HG03469 (cell line): ENCODE measurements around the gene IGF2BP1.

Experiments
- ATAC-seq: cut with Tn5 transposase; IDR thresholded peaks from one replicate; pipeline ENCODE4 v1.9.1; 2021; ENCODE audit warnings: mild to moderate bottlenecking, moderate library complexity, moderate number of reproducible peaks; ENCODE audit not compliant: unreplicated experiment

The IGF2BP1 gene

DNA sequence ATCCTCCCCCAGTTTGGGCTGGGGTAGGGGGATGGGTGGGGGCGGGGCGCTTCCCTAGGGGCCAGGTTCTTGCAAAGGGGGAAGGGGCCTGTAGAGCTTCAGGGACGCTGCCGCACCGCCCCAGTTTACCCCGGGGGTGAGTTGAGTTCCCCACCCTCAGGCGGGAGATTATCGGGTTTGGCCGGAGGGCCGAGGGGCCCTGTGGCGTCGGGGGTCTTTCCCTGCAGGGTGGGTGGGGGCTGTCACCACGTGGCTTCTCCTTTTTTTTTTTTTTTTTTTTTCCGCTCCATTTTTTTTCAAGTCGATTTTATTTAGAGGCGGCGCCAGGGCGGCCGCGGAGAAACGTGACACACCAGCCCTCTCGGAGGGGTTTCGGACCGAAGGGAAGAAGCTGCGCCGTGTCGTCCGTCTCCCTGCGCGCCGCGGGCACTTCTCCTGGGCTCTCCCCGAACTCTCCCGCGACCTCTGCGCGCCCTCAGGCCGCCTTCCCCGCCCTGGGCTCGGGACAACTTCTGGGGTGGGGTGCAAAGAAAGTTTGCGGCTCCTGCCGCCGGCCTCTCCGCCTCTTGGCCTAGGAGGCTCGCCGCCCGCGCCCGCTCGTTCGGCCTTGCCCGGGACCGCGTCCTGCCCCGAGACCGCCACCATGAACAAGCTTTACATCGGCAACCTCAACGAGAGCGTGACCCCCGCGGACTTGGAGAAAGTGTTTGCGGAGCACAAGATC is at the start of gene IGF2BP1:
Gene IGF2BP1, plus strand, starts transcription at position 283 of the 724 bp plus-strand sequence. Its CDS starts 361 bp downstream, at position 644.
- ATAC-seq: no peak

DNA sequence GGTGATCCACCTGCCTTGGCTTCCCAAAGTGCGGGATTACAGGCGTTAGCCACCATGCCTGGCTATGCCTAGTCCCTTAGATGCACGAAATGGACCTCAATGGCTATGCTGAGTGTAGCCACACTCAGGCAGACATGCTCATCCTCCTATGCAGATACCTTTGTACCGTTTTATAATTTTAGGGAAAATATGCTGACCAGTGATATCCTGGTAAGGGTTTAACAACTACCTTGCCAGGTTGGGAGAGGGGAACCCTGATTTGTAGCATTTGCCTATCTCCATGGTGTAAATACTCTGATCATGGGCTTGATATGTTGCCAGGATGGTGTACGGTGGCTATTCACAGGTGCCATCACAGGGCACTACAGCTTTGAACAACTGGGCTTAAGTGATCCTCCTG is 45.6 kb upstream of the IGF2BP1 start:
- ATAC-seq: no peak

- no peak for ATAC-seq
Measured at GRCh38 chr17:48952904-48953303, 44.3 kb upstream of the IGF2BP1 start.

DNA sequence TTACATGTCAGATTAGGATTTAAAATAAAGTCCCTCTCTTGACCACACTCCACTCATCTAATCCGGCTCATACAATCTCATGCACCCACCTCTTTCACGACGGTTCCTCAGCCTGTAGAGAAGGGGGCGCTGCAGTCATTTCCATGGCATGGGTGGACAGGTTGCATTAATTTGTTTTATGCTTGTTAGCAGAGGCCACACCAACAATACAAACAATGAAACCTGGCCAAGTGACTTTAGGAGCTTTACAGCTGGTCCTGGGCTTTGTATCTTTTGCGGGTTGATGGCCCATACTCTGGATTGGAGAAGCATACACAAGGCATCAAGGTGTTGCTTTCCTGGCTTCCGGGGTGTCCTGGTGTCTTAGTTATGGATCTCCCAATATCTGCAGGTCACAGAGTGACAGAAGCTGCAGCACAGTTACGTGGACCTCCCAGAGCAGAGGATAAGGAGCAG is 42.9 kb upstream of the IGF2BP1 start:
- no peak for ATAC-seq

DNA sequence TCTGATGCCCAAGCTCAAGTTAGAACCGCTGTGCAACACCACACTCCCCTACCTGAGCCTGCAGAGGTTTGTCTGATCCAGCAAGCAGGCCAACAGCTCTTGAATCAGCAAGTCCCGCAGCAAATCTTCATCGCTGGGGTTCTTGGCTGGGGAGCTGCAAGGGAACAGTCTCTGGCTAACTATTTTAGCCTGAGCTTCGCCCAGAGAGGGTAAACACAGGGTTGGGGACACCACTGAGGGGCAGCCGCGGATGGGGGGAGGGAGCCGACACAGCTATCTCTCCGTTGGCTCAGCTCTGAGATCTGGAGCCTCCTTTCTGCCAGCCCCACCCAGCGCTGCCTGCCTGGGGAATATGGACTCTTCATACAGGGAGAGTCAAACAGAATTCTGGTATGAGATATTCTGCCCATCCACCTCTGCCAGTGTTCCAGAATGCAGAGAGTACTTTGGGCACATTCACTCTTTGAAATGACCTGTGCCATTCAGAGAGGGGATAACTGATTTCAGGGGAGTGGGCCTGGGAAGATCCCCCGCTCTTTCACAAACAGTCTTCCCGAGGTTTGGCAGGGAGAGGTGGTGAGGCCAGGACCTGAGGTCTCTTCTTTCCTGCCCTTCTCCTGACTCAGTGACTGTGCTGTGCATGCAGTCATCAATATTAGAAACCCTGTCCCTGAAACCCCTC is 36.2 kb upstream of the IGF2BP1 start:
- ATAC-seq: no peak

- no peak for ATAC-seq
Measured at GRCh38 chr17:48961516-48962233, 35.5 kb upstream of the IGF2BP1 start.

DNA sequence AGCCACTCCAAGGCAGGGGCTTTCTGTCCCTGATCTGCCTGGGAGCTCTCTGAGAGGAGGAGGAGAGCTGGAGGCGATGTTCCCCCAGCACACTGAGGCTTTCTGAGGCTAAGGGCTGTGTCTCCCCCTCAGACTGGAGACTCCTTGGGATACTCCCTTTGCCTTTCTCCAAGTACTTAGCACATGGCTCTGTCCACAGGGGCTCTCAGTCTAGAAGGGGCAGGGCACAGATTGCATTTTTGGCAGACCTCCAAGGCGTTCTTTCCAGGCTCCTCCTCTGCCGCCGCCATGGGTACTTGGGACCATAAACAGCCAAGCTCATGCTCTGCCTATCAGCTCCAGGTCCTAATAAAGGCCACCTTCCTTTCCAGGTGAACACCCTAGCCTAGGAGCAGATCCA is 27.0 kb upstream of the IGF2BP1 start:
- no peak for ATAC-seq

- ATAC-seq: no peak
Measured at GRCh38 chr17:48970865-48971687, 26.1 kb upstream of the IGF2BP1 start.

DNA sequence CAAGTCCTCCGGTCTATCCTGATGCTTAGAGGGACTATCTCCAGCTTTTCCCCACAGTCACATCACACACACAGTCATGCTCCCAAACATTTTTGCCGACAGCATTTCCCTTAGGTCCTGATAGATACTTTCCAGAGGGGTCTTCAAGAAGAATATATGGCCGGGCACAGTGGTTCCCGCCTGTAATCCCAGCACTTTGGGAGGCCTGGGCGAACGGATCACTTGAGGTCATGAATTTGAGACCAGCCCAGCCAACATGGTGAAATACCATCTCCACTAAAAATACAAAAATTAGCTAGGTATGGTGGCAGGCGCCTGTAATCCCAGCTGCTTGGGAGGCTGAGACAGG is 24.5 kb upstream of the IGF2BP1 start:
- ATAC-seq: no peak

DNA sequence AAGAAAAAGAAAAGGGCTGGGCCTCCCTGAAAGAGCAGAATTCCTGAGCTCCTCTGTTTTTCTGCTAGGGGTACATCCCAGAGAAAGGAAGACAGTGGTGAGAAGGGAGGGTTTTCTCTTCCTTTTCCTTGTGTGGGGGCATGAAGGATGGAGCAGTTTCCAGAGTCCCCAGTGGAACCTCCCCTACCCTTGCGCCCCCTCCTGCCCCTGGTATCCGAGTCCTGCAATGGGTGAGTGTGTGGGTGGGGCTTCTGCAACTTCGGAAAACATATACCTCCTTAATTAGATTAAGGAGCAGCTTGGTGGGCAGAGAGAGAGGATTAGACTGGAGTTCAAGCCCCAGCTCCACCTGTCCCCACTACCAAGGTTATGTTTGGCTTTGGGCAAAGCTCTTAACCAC is 23.4 kb upstream of the IGF2BP1 start:
- no peak for ATAC-seq

GRCh38 chr17:48981927-48982539 is 15.2 kb upstream of the IGF2BP1 start:
- ATAC-seq: no peak

DNA sequence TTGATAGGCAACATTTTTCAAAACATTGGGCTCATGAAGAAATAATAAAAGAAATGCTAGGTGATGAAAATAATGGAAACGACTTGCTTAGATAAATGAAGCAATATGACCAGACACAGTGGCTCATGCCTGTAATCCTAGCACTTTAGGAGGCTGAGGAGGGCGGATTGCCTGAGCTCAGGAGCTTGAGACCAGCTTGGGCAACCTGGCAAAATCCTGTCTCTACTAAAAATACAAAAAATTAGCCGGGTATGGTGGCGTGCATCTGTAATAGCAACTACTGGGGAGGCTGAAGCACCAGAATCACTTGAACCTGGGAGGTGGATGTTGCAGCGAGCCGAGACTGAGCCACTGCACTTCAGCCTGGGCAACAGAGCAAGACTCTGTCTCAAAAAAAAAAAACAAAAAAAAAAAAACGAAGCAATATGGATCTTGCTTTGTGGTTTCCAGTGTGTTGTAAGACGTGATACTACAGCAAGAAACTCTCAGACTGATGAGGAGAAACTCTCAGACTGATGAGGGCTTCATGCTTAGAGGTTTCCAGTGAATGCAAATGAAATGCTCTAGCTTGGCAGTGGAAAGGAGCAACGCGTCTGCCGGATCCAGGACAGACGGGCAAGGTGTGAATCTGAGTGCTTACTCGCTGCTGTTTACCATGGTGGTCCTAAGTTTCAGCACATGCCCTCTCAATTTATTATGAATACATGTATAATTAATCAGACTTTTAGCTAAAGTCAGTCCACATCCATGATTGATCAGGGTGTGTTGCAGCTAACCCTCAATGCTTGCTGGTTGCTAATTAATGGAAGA is 11.5 kb upstream of the IGF2BP1 start:
- ATAC-seq: no peak

DNA sequence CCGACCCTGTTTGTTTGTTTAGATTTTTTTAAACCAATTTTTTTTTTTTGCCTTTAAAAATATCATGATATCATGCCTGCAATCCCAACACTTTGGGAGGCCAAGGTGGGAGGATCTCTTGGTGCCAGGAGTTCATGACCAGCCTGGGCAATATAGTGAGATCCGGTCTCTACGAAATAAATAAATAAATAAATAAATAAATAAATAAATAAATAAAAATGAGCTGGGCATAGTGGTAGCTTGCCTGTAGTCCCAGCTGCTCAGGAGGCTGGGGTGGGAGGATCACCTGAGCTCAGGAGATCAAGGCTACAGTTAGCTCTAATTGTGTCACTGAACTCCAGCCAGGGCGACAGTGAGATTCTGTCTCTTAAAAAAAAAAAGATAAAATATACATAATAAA is 8.1 kb upstream of the IGF2BP1 start:
- ATAC-seq: no peak

DNA sequence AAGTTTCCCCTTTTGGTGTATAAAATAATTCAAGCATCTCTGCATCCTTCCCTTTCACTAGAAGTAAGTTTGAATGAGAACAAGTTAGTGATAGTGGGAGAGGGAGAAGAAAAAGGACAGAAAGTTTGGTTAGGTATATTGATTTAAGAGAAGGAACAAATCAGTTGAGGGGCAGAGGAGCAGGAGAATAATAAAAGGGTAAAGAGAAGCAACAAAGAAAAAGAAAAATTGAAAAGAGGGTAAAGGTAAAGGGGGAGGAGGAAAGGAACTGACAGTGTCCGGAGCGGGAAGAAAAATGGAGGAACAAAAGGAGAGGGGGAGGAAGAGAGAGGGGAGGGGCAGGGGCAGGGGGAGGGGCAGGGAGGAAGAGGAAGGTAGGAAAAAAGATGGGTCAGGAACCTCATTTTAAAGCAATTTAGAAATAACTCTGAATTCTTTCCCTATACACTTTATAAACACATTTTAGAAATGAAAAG is 6.3 kb upstream of the IGF2BP1 start:
- no peak for ATAC-seq

DNA sequence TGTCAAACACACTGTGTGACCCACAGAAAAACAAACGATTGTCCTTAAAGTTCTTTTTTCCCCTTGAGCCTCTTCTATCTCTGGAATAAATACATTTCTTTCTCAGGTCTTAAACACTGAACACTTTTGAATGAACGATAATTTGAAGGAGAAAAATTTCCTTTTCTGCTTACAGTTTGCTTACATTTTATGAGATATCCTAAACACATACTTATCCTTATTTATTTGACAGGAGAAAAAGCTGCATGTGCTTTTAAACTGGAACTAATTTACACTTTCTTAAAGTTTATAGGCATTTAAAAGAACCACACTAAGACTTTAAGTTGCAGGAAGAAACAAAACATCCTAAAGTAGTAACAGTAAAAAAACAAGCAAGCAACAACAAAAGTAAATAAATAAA is 4.7 kb upstream of the IGF2BP1 start:
- ATAC-seq: no peak

- ATAC-seq: no peak
Measured at GRCh38 chr17:48993305-48993704, 3.9 kb upstream of the IGF2BP1 start.

- ATAC-seq: no peak
Measured at GRCh38 chr17:48993951-48994350, 3.2 kb upstream of the IGF2BP1 start.

DNA sequence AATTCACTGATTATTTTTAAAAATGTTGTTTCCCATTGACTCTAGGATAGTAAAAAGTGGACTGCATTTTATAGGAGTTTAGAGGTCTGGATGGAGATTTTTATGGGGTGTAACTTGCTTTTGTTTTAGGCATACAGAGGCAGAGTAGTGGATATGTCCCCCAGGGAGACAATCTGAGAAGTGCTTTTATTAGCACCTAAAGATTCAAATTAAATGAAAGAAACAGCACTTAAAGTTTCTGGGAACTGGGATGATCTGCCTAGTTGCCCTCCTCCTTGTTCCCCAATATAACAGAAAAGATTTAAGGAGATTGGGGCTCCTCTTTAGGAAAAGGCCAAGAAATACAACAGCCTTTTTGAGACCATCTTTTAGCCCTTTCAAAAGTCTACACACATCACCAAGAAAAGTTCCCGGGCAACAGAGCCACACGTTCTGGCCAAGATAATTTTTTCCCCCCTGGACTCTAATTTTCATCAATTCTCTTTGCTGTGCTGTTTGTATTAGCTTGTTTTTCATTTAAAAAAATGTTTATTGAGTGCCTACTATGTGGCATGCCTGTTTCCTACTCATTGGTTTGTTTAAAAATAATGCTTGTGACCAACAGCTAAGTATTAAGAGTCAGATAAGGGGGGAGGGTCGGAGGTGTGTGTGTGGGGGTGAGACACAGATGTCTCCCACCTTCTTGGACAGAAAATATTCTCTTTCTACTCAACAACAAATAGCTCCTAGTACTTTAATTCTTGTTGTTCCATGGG is 2.5 kb upstream of the IGF2BP1 start:
- ATAC-seq: no peak
